ENCODE measurements around the gene YPEL4.

The YPEL4 gene

DNA sequence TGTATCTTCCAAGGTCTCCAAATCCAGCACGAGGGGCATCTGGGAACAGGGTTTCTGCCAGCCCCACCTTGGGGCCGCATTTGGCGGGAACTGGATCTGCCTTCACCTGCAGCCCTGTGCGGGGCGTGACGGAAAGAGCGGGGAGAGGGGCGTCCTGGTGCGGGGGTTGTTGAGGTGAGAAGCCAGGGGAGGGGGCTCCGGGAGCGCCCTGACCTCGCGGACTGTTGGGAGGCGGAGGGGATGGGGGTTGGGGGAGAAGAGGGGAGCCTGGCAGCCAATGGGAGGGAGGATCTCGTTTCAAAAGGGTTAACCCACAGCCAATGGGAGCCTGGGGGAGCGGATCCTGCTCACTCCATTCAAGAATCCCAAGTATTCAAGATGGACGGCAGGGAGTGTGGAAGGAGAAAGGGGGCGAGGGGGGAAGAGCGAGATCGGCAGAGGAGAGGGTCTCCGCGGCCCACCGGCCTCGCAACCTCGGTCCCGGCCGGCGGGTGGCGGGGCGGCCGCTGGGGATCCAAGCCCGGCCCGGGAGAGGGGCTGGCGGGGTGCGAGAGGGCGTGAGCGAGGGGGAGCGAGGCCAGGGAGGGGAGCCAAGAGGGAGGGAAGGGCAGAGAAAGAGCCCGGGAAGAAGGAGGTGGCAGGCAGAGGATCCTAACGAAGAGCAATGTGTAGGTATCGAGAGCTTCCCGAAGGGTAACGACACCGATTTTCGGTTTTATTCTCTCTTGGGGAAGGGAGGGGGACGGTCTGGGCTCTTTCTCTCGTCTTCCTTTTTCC lies 11.5 kb downstream of the YPEL4 start:
- in situ Hi-C loops (cut with HindIII; ENCODE audit: low pct_ligation_motif_present, low pct_unique_long_range_greater_than_20kb, low sequenced_read_pairs), result no loop called here
- peak; percentile 88 for DNase-seq

DNA sequence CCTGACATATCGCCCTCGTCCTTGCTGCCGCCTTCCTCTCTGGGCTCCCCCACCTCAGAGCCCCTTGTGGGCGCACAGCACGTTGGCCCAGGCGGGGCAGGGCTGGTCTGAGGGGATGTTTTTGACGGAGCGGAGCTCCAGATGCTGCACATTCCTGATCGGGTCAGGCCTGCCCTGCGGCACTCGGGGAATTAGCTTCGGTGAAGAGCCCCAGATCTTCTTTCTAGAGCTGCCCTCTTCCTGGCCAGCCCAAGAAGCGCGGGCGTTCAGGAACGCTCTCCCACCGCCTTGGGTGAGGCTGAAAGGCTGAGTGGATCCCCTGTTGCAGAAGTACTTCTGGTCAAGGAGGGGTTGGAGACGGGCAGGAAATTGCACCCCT lies 12.1 kb downstream of the YPEL4 start:
- in situ Hi-C loops (cut with HindIII; ENCODE audit: low pct_ligation_motif_present, low pct_unique_long_range_greater_than_20kb, low sequenced_read_pairs), result no loop called here

DNA sequence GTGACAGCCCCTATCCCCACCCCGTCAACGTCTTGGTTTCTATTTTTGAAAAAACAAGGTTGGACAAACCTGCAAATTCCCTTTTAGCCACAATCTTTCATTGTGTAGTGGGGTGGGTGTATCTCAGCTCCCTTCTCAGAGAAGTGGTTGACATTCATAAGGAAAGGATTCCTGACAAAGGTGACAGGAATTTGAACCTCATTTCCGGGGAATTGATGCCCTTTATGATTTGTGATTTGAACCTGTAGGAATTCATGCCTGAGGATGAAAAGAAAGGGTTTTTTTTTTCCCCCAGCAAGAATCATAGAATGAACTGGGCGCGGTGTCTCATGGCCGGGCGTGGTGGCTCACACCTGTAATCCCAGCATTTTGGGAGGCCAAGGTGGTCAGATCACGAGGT lies 14.5 kb downstream of the YPEL4 start:
- DNase-seq, result no peak
- in situ Hi-C loops (cut with HindIII; ENCODE audit: low pct_ligation_motif_present, low pct_unique_long_range_greater_than_20kb, low sequenced_read_pairs), result no loop called here

More for the DNA sequence above, 12.1 kb downstream of the YPEL4 start:
- no peak for DNase-seq

DNA sequence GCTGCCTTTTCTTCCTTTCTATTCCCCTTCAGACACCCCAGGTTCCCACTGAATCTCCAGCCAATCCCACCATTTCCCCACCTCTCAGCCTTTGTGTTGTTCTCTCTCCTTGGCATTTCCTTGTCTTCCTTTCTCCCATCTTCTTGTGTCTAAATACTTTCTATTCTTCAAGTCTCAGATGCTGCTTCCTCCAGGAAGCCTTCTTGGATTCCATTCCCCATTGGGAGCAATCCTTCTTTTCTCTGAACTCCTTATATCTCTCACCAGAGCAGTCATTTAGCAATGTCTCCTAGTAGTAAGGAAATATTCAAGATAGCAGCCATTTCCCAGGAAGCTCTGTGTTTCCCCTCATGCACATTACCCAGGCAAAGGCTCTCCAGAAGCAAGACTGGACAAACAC lies 15.4 kb downstream of the YPEL4 start:
- in situ Hi-C loops (cut with HindIII; ENCODE audit: low pct_ligation_motif_present, low pct_unique_long_range_greater_than_20kb, low sequenced_read_pairs), result no loop called here
- DNase-seq, result no peak

DNA sequence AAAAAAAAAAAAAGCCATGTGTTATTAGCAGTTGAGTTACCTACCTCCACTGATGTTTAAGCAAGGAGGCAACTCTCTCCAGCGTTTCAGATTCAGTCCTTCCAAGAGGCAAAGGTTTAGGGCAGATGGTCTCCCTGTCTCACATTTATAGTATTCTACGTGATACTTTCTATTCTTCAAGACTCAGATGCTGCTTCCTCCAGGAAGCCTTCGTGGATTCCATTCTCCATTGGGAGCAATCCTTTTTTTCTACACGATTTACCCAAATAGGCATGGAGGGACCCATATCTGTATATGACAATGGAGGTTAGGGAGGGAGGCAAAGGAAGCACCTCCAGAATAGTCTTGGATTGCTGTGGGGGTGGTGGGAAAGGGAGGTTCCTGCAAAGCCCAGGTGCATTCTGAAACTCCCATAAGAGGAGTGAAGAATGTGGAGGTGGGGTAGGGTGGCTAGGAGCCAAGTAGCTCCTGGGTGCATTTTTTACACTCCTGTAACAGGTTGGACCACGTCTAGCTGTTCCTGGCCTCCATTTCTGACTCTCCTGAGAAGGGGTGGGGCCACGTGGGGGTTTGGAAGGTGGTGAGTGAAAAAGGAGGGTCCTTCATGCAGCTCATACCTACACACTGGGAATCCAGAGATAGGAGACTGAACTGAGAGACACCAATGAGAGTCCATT lies 16.2 kb downstream of the YPEL4 start:
- DNase-seq, result no peak
- in situ Hi-C loops (cut with HindIII; ENCODE audit: low pct_ligation_motif_present, low pct_unique_long_range_greater_than_20kb, low sequenced_read_pairs), result no loop called here

DNA sequence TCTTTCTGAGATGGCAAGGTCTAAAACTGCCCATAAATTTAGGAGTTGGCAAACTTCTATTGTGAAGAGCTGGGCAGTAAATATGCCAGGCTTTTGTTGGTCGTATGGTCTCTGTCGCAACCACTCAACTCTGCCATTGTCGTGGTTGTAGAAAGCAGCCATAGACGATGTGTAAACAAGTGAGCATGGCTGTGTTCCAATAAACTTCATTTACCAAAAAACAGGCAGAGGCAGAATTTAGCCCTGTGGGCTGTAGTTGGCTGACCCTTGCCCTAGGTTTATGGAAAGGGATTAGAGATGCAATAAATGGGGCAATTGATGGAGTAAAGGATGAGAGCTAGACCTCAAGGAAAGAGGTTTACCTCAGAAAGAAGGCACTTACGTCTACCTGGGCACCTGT lies 17.6 kb downstream of the YPEL4 start:
- in situ Hi-C loops (cut with HindIII; ENCODE audit: low pct_ligation_motif_present, low pct_unique_long_range_greater_than_20kb, low sequenced_read_pairs), result no loop called here
- no peak for DNase-seq

DNA sequence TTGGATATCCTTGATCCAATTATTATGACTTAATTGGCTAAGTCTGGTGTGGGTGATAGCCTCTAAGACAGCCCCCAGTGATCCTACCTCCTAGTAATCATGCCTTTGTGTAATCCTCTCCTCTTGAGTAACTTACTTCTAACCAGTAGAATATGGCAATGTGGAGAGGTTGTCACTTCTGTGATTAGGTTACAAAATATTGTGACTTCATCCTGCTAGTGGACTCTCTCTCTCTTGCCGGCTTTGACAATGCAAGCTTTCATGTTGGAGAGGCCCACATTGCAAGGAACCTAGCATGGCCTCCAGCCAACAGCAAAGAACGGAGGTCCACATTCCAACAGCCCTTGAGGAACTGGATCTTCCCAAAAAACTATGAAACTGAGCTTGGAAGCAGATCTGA lies 19.5 kb downstream of the YPEL4 start:
- in situ Hi-C loops (cut with HindIII; ENCODE audit: low pct_ligation_motif_present, low pct_unique_long_range_greater_than_20kb, low sequenced_read_pairs), result no loop called here

DNA sequence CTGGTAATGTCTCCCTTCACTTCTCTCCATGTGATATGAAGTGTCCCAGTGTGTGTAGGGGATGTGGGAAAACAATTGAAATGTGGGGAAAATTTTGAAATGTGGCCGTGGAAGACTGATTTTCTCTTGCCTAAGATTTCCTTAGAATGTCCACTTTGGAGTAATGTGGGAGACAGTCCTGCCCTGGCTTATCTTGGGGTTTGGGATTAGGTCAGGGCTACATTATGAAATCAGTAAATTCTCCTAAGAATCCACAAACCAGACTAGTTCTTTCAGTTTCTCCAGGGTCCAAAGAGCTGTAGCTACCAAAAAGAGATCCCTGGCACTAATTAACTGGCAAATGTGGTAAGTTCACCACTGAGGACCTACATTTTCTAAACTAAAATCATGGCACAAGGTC lies 22.8 kb downstream of the YPEL4 start:
- in situ Hi-C loops (cut with HindIII; ENCODE audit: low pct_ligation_motif_present, low pct_unique_long_range_greater_than_20kb, low sequenced_read_pairs), result no loop called here

More for the DNA sequence above, 19.5 kb downstream of the YPEL4 start:
- DNase-seq, result no peak

DNA sequence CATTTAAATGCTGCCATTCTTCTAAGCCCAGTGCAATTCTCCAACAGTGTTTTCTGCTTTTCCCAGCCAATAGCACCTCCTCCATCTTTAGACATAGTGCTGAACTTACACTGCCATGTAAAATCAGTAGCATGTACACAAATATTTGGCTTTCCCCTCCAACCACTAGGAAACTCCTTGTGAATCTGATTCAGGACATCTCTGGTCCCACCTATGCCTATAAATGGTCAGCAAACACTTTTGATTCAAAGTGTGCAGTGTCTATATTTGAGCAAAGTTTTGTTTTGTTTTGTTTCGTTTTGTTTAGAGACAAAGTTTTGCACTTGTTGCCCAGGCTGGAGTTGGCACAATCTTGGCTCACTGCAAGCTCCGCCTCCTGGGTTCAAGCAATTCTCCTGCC lies 24.8 kb downstream of the YPEL4 start:
- no peak for DNase-seq
- in situ Hi-C loops (cut with HindIII; ENCODE audit: low pct_ligation_motif_present, low pct_unique_long_range_greater_than_20kb, low sequenced_read_pairs), result no loop called here

More for the DNA sequence above, 22.8 kb downstream of the YPEL4 start:
- DNase-seq, result no peak

DNA sequence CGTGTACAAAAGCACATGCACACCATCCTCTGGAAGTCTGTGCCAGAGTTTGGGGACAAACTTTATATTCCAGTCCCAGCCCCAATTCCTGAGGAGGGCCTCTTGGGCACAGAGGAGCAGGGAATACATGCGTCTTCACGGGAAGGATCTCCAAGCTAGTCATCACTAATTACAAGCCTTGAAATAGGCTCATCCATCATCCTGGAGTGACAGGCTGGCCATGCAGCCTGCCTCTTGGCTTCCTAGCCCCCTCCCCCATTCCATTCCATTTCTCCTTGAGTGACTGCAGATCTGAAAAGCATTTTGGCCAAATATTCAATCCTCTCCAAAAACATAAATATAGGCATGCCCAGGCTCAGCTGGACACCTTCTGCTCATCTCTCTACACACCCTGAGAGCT lies 27.4 kb downstream of the YPEL4 start:
- in situ Hi-C loops (cut with HindIII; ENCODE audit: low pct_ligation_motif_present, low pct_unique_long_range_greater_than_20kb, low sequenced_read_pairs), result no loop called here
- DNase-seq, result no peak

DNA sequence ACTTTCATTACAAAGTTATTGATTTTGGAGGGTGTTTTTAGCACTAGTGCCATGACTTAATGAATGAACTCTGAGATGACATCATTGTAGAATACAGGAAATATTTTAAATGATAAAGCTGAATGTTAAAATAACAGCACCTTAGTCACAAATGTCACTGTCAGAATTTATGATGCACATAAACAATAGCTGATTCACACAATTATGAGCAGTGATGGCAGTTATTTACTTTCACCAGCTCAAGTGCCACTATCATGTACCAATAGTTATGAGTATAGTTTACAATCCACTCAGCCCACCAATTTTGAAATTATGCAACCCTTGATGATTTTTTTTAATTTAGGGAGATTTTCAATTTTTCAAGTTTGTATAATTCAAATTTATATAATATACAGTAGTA lies 29.2 kb downstream of the YPEL4 start:
- DNase-seq, result no peak
- in situ Hi-C loops (cut with HindIII; ENCODE audit: low pct_ligation_motif_present, low pct_unique_long_range_greater_than_20kb, low sequenced_read_pairs), result no loop called here

DNA sequence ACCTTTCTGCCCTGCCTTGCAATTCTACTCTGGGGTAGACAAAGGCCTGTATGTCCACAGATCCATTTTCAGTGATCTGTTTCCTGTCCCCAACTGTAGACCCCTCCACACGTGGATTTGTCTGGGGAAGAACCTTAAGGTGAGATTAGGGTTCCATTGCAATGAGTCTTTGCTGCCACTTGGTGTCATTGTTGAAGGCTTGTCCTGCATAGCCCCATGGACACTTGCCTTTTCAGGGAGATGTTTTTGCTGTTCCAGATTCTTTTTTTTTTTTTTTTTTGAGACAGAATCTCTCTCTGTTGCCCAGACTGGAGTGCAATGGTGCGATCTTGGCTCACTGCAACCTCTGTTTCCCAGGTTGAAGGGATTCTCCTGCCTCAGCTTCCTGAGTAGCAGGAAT lies 30.4 kb downstream of the YPEL4 start:
- in situ Hi-C loops (cut with HindIII; ENCODE audit: low pct_ligation_motif_present, low pct_unique_long_range_greater_than_20kb, low sequenced_read_pairs), result no loop called here
- DNase-seq, result no peak

DNA sequence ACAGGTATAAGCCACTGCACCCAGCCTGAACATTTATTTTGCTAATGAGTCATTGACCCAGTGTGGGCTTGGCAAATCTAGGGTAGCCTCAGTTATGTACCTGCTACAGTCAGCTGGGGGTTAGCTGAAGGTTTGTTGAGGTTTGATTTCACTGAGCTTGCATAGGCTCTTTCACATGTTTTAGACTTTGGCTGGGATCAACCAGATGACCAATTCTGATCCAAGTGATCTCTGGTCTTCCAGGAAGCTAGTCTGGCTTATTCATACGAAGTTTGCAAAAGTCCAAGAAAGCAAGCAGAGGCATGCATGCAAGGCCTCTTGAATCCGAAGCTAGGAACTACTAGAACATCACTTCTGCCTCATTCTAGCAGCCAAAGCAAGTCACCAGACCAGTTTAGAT lies 31.3 kb downstream of the YPEL4 start:
- DNase-seq, result no peak
- in situ Hi-C loops (cut with HindIII; ENCODE audit: low pct_ligation_motif_present, low pct_unique_long_range_greater_than_20kb, low sequenced_read_pairs), result no loop called here

DNA sequence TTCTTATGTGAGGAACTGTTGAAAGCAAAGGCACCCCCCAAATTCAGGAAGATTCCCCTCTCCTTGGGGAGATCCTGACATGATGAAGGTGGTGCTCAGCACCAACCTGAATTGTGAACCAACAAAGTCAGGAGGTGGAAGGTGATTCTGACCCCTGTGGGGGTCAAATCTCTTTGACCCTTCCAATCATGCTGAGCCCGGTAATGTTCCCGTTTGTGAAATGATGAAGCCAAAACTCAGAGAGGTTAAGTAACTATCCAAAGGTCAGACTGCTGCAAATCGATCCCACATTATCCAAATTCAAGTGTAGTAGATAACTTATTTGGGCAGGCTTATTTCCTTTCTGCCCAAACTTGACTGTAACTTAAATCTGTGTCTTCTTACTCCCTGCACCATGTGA lies 33.1 kb downstream of the YPEL4 start:
- in situ Hi-C loops (cut with HindIII; ENCODE audit: low pct_ligation_motif_present, low pct_unique_long_range_greater_than_20kb, low sequenced_read_pairs), result no loop called here
- DNase-seq, result no peak

DNA sequence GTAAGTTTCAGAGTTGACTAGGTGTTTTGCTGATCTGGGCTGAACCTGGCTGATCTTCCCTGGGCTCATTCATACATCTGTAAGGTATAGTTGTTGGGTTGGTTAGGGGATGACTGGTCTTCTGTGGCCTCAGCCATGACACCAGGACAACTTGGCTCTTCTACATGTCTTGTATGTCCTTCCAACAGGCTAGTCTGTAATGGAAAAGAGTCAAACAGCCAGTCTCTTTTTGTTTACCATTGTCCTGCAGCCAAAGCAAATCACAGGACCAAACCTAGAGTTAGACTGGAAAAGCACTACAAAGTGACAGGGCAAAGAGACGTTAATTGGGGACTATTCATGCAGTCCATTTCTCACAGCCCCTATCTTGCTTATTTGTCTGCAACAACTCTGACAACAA lies 34.4 kb downstream of the YPEL4 start:
- in situ Hi-C loops (cut with HindIII; ENCODE audit: low pct_ligation_motif_present, low pct_unique_long_range_greater_than_20kb, low sequenced_read_pairs), result no loop called here
- no peak for DNase-seq

DNA sequence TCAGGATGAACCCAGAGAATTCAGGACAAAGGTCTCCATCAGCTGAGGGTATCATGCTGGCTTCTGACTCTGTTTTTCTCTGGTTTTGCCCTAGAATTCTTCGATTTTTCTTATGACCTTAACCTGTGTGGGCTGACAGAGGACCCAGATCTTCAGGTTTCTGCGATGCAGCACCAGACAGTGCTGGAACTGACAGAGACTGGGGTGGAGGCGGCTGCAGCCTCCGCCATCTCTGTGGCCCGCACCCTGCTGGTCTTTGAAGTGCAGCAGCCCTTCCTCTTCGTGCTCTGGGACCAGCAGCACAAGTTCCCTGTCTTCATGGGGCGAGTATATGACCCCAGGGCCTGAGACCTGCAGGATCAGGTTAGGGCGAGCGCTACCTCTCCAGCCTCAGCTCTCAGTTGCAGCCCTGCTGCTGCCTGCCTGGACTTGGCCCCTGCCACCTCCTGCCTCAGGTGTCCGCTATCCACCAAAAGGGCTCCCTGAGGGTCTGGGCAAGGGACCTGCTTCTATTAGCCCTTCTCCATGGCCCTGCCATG lies 35.4 kb downstream of the YPEL4 start:
- in situ Hi-C loops (cut with HindIII; ENCODE audit: low pct_ligation_motif_present, low pct_unique_long_range_greater_than_20kb, low sequenced_read_pairs), result no loop called here
- DNase-seq, result no peak

DNA sequence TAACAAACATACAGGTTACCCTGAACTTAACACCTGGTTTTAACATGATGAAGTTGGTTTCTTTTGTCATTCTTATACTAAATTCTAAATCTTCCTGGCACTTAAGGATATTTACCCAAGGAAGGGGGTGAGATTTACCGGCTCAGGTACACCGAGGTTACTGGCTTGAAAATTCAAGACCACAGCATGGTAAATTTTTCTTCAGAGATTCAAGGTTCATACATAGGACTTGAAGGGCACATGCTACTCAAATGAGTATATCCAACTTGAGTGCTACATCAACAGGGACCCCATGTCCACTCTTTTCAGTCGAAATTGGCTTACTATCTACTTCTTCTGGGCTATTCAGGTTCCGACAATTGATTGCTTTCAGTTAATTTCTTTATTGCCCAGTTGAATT lies 39.5 kb downstream of the YPEL4 start:
- no peak for DNase-seq
- in situ Hi-C loops (cut with HindIII; ENCODE audit: low pct_ligation_motif_present, low pct_unique_long_range_greater_than_20kb, low sequenced_read_pairs), result no loop called here

DNA sequence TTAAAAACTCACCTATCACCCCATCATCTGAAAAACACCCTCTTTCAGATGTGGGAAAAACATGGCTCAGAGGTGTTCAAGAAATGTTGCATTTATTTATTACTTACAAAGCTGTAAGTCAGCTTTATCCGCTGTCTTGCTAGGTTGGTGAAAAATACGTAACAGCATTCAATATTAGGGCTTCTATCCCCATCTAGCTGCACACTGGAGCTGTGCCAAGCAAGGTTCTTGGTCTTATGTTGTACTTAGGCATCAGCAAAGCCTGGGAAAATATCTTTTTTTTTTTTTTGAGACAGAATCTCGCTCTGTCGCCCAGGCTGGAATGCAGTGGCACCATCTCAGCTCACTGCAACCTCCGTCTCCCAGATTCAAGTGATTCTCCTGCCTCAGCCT lies 44.7 kb downstream of the YPEL4 start:
- DNase-seq, result no peak
- in situ Hi-C loops (cut with HindIII; ENCODE audit: low pct_ligation_motif_present, low pct_unique_long_range_greater_than_20kb, low sequenced_read_pairs), result no loop called here

DNA sequence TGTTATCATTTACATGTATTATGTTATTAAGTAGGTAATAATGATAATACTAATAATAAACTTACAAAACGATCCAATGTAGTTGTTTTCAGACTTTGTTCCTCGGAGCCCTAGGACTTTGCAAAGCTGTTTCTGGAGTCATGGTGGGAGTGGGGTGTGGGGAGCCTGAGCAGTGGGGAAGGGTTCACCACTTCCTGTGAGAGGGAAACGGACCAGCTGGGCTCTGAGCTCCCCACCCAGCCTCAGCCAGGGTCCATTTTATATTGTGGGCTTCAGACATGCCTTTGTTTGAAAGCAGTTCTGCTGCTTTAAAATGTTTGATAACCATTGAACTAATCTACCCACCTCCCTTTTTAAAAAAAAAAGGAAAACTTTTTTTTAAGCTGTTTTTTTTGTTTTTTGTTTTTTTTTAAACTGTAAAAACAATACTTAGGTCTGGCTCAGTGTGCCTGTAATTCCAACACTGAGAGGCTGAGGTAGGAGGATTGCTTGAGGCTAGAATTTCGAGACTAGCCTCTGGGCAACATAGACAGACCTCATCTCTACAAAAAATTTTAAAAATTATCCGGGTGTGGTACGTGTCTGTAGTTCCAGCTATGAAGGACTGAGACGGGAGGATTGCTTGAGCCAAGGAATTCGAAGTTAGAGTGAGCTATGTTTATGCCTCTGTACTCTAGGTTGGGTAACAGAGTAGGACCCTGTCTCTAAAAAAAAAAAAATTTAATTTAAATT lies 45.2 kb downstream of the YPEL4 start:
- no peak for DNase-seq
- in situ Hi-C loops (cut with HindIII; ENCODE audit: low pct_ligation_motif_present, low pct_unique_long_range_greater_than_20kb, low sequenced_read_pairs), result no loop called here
